SK-MEL-5 (cell line): ENCODE measurements around the gene PFKP. TPM values are rescaled to one million over a fixed set of nuclear protein-coding genes. Genes with fewer than 3 reads are reported as not detected.

Experiments
- DNase-seq: peaks from one replicate; pipeline ENCODE4 v3.0.0-alpha.2; 2016; ENCODE audit warnings: low read depth, low spot score
- in situ Hi-C: cut with HindIII; loops from 2 replicates; pipeline ENCODE4 v1.10.0; 2016; ENCODE audit warnings: low sequenced_read_pairs, high pct_unique_total_duplicates, low pct_unique_long_range_greater_than_20kb
- polyA plus RNA-seq, 2 experiments: library from polyadenylated mRNA; depleted of rRNA; stranded (reverse); fragments of >200 nt; gene quantifications; 2 replicates each; pipeline ENCODE4 v1.2.3, GENCODE V29; 2015
- total RNA-seq: library from RNA; depleted of rRNA; stranded (reverse); fragments of >200 nt; shearing (Covaris generic); gene quantifications from 2 replicates; pipeline ENCODE4 v1.2.3, GENCODE V29; 2014; rRNA removed

Gene PFKP
- 88.6 and 92.8 TPM in 2 replicates for total RNA-seq
- 66.1 and 84.5 TPM in 2 replicates for polyA plus RNA-seq (2015; cell fraction: cytosol; rRNA removed)
- 45.6 and 49.6 TPM in 2 replicates for polyA plus RNA-seq (2015; cell fraction: nucleus; rRNA removed)

DNA sequence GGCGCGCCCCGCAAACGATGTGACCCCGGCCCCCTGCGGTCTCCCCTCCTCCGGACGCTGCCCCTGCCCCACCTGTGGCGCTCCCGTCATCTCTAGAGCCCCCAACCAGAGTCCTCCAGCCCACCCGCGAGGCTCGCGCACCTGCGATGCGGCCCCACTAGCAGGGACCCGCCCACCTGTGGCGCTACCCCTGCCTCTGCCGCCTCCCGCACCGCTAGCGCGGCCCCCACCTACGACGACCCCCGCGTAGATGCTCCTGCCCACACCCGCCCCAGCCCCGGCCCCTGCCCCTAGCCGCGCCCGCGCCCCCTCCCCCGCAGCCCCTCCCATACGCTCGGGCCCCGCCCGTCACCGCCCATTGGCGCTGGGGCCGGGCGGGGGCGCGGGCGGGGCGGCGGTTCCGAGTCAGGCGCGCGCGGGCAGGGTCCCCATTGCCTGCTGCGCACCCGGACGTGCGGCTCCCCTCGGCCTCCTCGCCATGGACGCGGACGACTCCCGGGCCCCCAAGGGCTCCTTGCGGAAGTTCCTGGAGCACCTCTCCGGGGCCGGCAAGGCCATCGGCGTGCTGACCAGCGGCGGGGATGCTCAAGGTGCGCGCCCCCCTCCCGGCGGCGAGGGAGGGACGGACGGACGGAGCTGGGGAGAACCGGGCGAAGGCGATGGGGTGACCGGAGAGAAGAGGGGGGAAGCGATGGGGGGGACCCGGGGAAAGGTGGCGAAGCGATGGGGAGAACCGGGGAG is at the start of gene PFKP:
Gene PFKP, plus strand, starts transcription at position 431 of the 741 bp plus-strand sequence. Its CDS starts 48 bp downstream, at position 479.
- DNase-seq, result peak; percentile 10
- in situ Hi-C loops, result no loop called here

GRCh38 chr10:3018247-3018646 is 49.1 kb upstream of the PFKP start:
- no peak for DNase-seq
- in situ Hi-C loops, result no loop called here

DNA sequence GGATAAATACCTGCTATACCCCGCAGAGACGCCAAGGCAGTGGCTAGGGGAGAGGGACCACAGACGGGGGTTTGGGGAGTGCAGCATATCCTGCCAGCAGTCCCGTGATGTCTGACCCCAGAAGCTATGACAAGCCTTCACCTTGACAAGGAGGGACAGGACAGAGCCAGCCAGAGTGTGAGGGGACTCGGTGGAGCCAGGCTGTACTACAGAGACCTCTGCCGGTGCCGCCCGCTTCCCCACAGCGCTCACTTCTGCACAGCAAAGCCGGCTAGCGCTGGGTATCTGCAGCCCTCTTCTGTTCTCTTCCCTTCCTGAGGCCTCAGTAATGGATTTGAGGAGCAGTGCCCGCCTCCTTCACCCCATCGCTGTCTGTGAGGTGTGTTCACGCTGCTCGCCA is 47.0 kb upstream of the PFKP start:
- in situ Hi-C loops, result no loop called here

GRCh38 chr10:3020881-3021280 is 46.5 kb upstream of the PFKP start:
- no peak for DNase-seq
- in situ Hi-C loops, result no loop called here

More for the DNA sequence above, 47.0 kb upstream of the PFKP start:
- no peak for DNase-seq

DNA sequence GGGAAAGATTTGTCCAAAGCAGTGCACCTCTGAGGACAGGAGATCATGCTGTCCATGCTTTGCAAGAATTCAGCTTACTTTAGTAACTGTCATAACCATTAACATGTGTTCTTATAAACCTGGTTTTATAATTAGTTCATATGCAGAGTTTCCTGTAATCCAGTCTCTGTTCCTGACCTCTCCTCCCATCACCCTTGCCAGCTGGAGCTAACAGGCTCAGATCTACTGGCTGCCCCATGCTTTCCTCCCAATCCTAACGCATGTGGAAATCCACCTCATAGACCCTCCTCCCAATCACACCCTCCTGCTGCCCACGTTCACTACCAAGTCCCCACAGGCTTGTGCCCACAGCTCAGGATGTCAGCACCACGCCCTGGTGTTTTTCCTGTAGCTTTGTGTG is 45.3 kb upstream of the PFKP start:
- DNase-seq, result no peak
- in situ Hi-C loops, result no loop called here

DNA sequence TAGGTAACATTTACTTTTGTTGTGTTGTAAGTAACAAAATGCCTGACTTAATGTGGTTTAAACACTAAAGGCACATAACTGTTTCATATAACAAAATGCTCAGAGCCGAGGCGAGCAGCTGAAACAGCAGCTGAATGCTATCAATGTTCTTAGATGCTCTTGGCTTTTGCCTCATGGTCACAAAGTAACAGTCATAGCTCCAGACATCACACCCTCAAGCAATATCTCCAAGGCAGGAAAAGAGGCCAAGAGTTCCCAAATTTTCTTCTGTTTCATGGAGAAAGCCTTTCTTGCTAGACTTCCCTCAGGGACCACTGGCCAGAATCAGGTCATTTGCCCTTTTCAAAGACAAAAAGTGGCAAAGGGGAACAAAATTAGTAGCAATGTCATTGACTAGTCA is 43.5 kb upstream of the PFKP start:
- in situ Hi-C loops, result no loop called here

GRCh38 chr10:3025026-3025683 is 42.2 kb upstream of the PFKP start:
- in situ Hi-C loops, result no loop called here
- DNase-seq, result no peak

More for the DNA sequence above, 43.5 kb upstream of the PFKP start:
- no peak for DNase-seq

DNA sequence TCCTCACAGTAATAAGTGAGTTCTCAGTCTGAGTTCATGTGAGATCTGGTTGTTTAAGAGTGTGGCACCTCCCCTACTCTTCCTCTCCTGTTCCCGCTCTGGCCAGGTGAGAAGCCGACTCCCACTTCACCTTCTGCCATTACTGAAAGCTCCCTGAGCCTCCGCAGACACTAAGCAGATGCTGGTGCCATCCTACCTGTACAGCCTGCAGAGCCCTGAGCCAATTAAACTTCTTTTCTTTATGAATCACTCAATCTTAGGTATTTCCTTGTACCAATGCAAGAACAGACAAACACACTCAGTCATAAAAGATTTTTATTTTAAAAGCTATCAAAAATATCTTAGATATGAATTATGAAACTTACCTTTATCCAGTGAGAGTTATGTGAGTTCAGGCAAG is 39.5 kb upstream of the PFKP start:
- no peak for DNase-seq
- in situ Hi-C loops, result no loop called here

GRCh38 chr10:3028441-3028840 is 38.9 kb upstream of the PFKP start:
- in situ Hi-C loops, result no loop called here
- no peak for DNase-seq

- in situ Hi-C loops, result no loop called here
- no peak for DNase-seq
These were observed 36.6 kb upstream of the PFKP start for GRCh38 chr10:3030765-3031164.

DNA sequence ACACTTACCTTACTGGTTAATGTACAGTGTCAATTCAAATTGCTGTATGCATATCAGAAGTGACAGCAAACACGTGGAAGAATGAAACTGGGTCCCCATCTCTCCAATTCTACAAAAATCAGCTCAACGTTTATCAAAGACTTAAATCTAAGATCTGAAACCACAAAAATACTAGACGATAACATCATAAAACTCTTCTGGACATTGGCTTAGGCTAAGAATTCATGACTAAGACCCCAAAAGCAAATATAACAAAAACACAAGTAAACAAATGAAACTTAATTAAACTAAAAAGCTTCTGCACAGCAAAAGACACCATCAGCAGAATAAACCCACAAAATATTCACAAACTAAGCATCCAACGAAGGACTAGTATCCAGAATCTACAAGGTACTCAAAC is 35.9 kb upstream of the PFKP start:
- in situ Hi-C loops, result no loop called here
- DNase-seq, result no peak

DNA sequence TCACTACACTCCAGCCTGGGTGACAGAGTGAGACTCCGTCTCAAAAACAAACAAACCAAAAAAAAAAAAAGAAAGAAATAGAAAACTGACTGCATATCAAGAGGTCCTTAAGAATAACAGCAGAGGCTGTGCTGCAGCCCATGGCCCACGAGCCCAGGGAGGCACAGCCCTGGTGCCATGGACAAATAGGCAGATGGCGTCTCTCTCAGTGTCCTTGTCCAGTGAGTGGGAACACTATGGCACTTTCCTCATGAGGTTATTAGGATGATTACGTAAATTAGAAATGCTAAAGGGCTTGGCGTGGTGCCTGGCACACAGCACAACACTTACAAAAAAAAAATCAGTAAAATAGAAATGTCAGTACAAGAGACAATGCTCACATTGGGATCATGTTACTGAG is 33.4 kb upstream of the PFKP start:
- no peak for DNase-seq
- in situ Hi-C loops, result no loop called here

GRCh38 chr10:3034616-3035015 is 32.7 kb upstream of the PFKP start:
- in situ Hi-C loops, result no loop called here
- DNase-seq, result no peak

GRCh38 chr10:3036155-3037021 is 31.0 kb upstream of the PFKP start:
- DNase-seq, result no peak
- in situ Hi-C loops, result no loop called here

- in situ Hi-C loops, result no loop called here
- no peak for DNase-seq
These were observed 30.2 kb upstream of the PFKP start for GRCh38 chr10:3037182-3037581.

DNA sequence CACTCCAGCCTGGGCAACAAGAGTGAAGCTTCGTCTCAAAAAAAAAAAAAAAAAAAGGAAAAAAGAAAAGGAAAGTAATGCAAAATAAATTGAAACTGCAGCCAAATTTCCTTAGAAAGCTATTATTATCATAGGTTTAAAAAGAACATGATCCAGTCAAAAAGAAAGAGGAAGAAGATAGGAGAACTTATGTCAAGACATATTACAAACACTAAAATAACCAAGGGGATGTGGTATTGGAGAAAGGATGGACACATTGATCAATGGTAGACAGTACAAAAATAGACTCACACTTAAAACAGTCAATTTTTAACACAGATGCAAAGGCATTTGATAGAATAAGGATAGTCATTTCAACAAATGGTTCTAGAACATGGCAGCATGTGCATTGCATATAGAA is 27.3 kb upstream of the PFKP start:
- DNase-seq, result no peak
- in situ Hi-C loops, result no loop called here

DNA sequence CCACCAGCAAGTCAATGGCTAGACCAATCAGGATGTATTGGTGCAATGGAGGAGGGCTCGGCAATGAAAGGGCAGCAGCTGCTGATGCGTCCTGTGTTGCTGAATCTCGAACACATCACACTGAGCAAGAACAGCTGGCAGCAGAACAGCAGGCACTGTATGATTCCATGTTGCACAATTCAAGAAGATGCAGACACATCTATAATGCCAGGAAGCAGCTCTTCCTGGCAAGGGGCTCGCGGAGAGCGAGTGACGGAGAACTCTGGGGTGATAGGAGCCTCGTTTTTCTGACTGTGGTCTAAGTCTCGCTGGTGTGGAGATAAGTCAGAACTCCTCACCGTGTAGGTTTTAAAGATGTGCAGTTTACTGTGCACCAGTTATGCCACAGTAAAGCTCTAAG is 24.8 kb upstream of the PFKP start:
- in situ Hi-C loops, result no loop called here
- DNase-seq, result no peak
